SW480 (cell line): ENCODE data around the gene TP53TG3D.
"Not testable (repeated sequence)": the region's sequence is repeated elsewhere in the genome, so short reads cannot be mapped to it uniquely, and the experiment has no call there.

ENCODE experiments used
- DNase-seq: peaks from one replicate; pipeline ENCODE4 v3.0.0-alpha.2; 2016; ENCODE audit warnings: low spot score

The TP53TG3D gene

GRCh38 chr16:32252986-32253385, at the start of gene TP53TG3D:
TSS of gene TP53TG3D (plus strand) at chr16:32253286. CDS start at chr16:32253354, 68 bp downstream.
- not testable (repeated sequence) for DNase-seq

GRCh38 chr16:32253507-32253906, 421 bp downstream of the TP53TG3D start:
- DNase-seq = not testable (repeated sequence)

DNA sequence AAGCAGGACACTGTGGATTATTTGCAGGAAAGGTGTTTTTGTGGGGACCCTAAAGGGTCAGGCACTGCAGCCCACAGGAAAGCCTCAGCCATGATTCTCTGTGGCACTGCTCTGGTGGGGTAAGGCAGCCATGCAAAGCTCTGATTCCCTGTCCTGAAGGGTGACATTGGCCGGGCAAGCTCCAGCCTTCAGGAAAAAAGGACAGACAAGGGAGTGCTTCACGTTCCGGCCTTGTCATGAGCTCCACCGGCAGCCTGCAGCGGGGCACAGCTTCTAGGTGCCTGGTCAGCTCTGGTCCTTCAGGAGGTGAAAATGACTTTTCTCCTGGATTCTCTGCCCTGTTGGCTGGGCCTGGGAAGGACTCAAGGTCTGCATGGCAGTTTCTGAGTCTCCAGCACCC, 8.4 kb downstream of the TP53TG3D start:
- DNase-seq = not testable (repeated sequence)

DNA sequence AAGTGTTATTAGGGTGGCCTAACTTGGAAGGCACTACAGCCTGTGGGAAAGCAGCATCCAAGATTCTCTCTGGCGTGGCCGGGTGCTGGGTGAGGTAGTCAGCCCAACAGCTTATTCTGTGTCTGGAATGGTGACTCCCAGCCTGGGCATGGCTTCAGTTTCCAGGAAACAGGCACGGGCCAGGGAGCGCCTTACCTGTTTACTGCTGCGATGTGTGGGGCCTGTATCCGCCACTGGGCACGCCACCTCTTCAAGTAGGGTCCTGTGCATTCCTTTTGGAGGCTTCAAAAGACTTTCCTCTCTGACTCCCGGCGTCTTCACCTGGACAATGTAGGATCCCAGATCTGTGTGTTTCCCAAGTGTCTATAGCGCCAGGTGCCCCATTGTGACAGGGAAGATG, 10.5 kb downstream of the TP53TG3D start:
- not testable (repeated sequence) for DNase-seq

DNA sequence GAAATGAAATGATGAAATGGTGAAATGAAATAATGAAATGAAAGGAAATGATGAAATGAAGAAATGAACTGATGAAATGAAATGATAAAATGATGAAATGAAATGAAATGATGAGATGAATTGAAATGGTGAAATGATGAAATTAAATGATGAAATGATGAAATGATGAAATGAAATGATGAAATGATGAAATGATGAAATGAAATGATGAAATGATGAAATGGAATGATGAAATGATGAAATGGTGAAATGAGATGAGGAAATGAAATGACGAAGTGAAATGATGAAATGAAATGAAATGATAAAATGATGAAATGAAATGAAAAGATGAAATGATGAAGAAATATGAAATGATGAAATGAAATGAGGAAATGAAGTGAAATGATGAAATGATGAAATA, 28.8 kb downstream of the TP53TG3D start:
- DNase-seq = not testable (repeated sequence)

DNA sequence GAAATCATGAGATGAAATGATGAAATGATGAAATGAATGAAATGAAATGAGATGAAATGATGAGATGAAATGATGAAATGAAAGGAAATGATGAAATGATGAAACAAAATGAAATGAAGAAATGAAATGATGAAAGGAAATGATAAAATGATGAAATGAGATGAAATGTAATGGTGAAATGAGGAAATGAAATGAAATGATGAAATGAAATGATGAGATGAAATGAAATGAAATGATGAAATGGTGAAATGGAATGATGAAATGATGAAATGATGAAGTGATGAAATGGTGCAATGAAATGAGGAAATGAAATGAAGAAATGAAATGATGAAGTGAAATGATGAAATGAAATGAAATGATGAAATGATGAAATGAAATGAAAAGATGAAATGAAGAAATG, 29.9 kb downstream of the TP53TG3D start:
- not testable (repeated sequence) for DNase-seq

DNA sequence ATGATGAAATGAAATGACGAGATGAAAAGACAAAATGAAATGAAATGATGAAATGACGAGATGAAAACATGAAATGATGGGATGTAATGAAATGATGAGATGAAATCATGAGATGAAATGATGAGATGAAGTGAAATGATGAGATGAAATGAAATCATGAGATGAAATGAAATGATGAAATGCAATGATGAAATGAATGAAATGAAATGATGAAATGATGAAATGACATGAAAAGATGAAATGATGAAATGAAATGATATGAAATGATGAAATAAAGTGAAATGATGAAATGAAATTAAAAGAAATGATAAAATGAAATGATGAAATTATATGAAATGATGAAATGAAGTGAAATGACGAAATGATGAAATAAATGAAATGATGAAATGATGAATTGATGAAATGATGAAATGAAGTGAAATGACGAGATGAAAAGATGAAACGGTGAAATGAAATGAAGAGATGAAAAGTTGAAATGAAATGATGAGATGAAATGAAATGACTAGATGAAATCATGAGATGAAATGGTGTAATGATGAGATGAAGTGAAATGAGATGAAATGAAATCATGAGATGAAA, 30.9 kb downstream of the TP53TG3D start:
- DNase-seq = not testable (repeated sequence)

DNA sequence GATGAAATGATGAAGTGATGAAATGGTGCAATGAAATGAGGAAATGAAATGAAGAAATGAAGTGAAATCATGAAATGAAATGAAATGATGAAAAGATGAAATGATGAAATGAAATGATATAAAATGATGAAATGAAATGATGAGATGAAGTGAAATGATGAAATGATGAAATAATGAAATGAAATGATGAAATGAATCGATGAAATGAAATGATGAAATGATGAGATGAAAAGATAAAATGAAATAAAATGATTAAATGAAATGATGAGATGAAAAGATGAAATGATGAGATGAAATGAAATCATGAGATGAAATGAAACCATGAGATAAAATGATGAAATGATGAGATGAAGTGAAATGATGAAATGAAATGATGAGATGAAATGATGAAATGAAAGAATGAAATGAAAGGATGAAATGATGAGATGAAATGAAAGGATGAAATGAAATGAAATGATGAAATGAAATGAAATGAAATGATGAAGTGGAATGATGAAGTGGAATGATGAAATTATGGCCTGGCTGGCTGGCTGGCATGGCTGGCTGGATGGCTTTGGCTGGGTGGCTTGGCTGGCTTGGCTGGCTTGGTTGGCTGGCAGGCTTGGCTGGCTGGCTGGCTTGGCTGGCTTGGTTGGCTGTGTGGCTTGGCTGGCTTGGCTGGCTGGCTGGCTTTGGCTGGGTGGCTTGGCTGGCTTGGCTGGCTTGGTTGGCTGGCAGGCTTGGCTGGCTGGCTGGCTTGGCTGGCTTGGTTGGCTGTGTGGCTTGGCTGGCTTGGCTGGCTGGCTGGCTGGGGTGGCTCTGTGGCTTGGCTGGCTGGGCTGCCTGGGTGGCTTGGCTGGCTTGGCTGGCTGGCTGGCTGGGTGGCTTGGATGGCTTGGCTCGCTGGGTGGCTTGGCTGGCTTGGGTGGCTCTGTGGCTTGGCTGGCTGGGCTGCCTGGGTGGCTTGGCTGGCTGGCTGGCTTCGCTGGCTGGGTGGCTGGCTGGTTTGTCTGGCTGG, 32.0 kb downstream of the TP53TG3D start:
- DNase-seq = not testable (repeated sequence)

GRCh38 chr16:32286193-32286592, 33.1 kb downstream of the TP53TG3D start:
- DNase-seq = not testable (repeated sequence)

GRCh38 chr16:32287743-32288142, 34.7 kb downstream of the TP53TG3D start:
- not testable (repeated sequence) for DNase-seq

DNA sequence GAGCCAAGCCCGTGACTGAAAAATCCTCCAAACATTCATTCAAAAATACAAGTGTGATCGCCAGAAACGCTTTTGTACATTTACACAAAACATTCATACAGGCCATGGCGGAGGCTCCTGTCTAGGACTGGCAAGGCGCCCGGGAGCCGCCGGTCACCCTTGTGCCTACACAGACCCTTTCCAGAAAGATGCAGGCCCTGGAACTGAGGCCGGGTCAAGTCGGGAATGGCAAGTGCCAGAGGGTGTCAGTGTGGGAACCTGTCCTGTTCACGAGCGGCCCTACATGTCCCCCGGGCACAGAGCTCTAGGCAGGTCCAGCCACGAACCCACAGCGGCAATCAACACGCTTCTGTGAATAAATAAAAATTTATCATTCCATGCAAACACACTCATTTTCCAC, 36.1 kb downstream of the TP53TG3D start:
- not testable (repeated sequence) for DNase-seq

- not testable (repeated sequence) for DNase-seq
These were observed 49.7 kb downstream of the TP53TG3D start for GRCh38 chr16:32302776-32303175.
